Fibroblast of peridontal ligament (primary cell): ENCODE data around the gene ERC2.

Experiments
- DNase-seq: peaks from one replicate; pipeline ENCODE4 v3.0.0-alpha.2; 2010; ENCODE audit errors: extremely low read depth

ERC2 gene

DNA sequence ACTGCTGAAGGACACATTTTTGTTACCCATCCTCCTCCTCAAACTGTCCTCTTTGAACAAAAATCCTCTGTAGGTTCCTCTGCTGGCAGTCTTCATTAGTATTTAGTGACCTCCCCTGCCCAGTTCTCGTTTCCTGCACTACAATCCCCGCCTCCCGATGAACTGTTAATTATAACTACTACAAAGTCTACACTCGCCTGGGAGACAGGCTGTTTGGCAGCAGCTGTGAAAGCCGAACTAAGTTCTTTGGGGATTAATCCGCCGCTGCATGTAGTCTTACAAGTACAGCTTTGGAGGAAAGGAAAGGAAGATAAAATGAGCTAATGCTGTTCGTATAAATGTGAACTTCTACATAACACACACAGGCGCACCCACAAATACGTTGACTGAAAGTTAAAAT, 821.2 kb downstream of the ERC2 start:
- no peak for DNase-seq

GRCh38 chr3:55646121-55646520, 822.1 kb downstream of the ERC2 start:
- no peak for DNase-seq

DNA sequence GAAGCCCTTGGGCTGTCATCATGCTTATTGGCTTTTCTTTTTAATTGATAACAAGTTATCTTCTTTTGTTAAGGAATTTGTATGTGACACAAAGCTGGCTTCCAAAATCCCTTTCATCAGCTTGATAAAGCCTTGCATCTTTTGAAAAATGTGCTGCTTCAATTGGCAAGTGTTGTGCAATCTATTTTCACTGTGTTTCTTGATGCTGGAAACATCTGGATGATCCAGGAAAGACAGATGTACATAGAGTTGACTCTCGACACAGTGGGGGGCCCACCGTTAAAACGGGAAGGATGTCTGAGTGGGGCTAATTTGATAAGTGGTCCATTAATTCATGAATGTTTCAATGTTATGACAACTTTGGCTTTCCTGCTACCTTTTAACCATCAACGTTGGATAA, 822.8 kb downstream of the ERC2 start:
- DNase-seq: no peak

DNA sequence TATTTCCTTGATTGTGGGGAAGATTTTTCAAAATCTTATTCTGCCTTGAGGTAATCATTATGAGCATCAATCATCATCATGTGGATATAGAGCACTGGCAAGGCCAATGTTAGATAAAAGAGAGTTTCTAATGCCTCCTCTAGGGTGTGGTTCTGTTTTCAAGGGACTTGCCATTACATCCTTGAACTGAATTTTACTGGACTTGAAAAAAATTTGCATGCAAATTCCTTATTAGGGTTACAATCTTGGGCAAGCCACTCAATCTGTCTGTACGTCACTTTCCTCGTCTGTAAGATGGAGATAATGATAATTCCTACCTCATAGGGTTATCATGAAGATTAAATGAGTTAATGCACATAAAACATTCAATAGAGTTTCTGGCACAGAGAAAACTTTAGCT, 825.0 kb downstream of the ERC2 start:
- no peak for DNase-seq

DNA sequence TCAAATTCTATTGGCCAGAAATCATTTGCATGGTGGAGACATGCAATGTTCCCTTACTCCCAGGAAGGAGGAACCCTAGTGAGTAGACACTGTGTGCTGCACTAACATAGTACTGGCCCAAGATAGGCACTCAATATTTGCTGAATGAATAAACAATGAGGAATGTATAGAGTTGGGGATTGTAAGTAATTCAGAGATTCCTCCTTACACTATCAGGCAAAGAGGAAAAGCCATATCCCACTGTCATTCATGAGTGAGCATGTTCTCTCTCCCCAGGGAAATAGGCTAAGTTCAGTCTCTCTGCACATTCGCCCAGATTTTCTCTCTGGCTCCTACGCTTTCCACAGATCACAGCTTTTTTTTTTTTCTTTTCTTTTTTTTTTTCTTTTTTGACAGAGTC, 826.3 kb downstream of the ERC2 start:
- no peak for DNase-seq

- no peak for DNase-seq
Observed at GRCh38 chr3:55639896-55640765, 828.1 kb downstream of the ERC2 start.

- no peak for DNase-seq
Observed at GRCh38 chr3:55639143-55639542, 829.1 kb downstream of the ERC2 start.

DNA sequence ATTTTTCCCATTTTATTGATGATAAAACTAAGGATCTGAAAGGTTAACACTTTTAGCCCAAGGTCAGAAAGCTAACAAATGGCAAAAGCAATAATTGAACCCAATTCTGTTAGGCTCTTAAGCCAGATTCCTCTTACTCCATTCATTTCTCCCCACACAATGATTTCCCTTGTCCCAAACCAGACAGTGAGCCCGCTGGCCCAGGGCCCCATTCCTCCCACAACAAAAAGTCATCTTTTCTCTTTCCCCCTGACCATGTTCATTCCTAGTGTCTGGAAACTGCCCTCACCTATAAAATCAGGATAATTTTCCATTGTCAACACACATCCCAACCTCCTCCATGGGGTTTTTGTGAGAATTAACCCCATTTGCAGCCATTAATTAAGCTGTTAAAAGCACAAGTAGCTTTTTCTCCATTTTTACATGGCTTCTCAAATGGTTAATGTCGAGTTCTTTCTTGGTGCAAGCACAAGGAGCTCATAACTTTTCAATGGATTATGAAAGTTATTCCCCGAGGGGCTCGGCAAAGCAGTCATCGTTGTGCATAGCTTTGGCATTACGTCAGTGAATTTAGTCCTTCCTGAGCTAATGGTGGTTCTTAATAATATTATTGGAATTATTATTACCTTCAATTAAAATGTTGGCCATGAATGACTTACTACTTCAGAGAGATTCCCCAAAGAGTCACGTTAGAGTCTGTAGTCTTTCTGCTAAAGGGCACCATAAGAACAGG, 830.2 kb downstream of the ERC2 start:
- no peak for DNase-seq

DNA sequence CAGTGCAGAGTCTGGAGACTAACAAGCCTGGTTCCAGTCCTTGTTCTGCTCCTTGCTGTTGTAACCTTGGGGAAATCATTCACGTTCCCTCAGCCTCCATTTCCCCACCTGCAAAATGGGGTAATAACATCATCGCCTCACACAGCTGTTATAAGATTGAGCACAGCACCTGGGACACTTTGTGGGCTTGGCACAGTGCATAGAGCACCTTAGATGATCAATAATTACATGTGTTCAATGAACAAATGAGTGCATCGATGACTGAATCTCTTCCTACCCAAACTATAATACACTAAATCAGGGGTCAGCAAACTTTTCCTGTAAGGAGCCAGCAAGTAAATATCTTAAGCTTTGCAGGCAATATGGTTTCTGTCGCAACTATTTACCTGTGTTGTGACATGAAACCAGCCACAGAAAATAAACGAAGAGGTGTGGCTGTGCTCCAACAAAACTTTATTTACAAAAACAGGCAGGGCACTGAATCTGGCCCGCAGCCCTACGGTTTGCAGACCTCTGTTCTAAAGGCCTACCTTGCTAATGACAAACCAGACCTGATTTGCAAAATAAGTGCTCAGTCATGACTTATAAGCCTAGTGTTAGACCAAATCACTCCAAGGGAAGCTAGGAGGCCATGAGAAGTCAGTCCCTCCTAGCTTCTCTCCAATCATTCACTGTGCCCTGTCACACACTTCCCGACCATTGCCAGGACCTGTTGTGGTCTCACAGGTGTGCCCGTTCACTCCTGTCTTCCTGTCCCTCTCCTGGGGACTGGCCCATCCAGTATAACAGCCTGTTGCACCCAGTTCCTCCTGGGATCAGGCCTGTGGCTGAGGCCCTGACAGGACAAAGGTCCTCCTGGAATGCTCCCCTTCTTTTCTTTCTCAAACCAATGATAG, 831.7 kb downstream of the ERC2 start:
- no peak for DNase-seq

DNA sequence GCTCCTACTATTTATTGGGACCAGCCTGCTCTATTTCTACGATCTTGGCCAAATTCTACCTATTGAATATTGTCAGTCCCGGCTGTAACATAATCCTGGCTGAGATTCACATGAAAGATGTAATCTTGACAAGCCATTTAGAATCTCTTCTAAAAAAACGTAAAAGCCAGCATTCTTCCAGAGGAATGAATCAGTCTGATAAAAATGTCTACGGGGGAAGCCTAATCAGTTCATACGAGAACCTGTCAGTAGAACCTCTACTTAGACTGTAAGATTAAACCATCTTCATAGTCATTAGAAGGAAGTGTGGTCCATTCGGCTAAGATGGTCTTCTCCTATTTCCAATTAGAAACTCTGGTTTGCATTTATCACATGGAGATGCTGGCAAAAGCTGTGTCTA, 833.9 kb downstream of the ERC2 start:
- DNase-seq: no peak

- no peak for DNase-seq
Observed at GRCh38 chr3:55633333-55633732, 834.9 kb downstream of the ERC2 start.

- DNase-seq: no peak
Observed at GRCh38 chr3:55631766-55632331, 836.4 kb downstream of the ERC2 start.

DNA sequence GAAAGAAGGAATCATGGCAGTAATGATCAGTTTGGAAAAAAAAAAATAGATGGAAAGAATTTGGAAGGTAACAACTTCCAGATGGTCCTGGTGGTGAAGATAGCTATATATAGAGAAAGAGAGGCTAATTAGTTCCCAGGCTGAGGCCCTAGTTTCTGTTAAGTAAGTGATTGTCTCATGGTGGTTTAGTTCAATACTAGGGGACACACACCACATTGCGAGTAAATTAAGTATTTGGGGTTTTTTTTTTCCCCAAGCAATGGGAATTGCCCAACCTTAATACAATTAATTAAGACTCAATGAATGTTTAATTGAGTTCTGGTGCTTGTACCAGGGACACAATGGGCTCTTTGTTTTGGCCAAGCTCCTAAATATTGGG, 837.4 kb downstream of the ERC2 start:
- DNase-seq: no peak

GRCh38 chr3:55630280-55630920, 837.9 kb downstream of the ERC2 start:
- no peak for DNase-seq

DNA sequence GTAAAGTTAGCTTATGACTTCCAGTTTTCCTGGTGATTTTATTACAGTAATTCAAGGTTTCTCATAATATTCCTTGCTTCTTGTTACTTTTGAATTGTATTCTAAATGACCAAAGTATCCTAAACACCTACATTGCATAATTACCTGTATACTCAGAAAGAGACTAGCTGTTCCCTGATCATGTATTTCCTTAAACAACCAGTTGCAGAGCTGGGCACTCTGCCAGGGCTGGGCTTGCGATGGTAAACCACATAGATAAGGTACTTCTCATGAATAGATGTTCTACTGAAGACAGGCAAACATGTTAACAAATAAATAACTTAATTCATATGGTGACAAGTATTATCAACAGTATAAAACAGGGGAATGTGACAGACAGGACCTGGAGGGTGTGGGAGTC, 838.8 kb downstream of the ERC2 start:
- DNase-seq: no peak

GRCh38 chr3:55626279-55626665, 842.0 kb downstream of the ERC2 start:
- no peak for DNase-seq

- DNase-seq: no peak
Observed at GRCh38 chr3:55624238-55624637, 844.0 kb downstream of the ERC2 start.

DNA sequence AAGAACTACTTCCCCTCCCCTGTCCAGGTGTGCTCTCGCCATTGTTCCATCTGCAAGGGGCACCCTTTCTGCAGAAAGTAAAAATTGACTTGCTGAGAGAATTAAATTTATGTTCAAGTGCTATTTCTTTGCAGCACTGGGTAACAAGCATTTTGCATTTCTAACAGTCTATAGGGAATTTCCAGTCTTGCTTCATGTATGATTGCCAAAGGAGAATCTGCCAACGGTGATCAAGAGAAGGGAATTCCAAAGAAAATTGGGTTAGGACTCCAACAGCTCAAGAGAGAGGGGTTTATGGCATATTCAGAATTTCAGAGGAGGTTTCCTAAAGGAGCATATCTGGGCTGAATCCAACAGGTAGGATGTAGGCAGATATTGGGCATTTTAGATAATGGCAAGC, 844.5 kb downstream of the ERC2 start:
- no peak for DNase-seq

DNA sequence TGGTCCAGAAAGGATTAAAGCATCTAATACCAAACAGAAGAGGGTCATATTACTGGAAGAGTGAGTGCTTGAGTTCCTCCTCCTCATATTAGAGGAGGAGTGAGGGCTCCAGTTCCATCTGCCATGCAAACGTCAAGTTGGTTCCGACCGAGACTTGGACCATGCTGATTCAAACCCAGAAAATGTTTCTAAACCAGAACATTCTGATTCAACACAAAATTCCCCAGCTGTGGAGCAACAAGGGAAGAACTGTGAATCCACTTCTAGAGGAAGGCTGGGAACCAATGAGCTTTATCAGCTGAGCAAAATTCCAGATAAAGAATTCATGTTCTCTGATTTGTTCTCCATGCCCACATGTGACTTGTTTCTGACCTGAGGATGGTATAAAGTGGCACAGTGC, 845.5 kb downstream of the ERC2 start:
- DNase-seq: peak; percentile 44

DNA sequence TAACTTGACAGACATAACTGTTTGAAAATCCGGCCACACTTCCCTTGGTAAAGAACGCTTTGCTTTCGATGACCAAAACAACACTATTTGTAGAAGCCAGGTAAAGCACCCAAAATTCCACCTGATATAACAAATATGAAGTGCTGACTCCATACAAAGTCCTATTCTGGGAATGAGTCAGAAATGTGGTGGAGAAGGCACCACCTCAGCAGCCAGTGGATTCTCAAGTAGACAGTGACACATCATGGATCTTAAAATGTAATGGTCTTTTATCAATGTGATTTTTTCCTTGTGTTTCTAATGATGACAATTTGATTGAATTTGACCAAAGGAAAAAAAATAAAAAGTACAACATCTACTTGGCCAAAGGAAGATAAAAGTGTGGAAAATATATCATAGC, 846.2 kb downstream of the ERC2 start:
- DNase-seq: no peak

GRCh38 chr3:55621648-55622047, 846.6 kb downstream of the ERC2 start:
- DNase-seq: no peak

DNA sequence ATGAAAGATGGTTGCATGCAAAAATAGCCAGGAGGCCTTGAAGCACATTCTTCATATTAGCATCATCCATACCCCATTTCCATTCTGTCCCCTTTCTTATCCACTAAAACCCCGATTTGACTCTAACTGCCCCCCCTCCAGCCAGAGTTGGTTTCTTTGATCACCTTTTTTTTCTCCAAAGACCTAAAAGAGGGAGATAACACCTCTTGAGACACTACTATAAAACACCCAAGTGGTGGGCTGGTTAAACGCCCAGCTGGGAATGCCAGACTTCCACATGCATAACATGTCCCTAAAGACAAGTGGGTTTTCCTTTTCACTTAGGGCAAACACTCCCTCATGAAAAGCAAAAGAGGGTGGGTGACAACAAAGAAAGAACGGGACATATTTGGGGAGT, 847.2 kb downstream of the ERC2 start:
- no peak for DNase-seq
